H1 (cell line): Measurements from ENCODE around the gene DDIAS. TPM values are rescaled to one million over a fixed set of nuclear protein-coding genes. Genes with fewer than 3 reads are reported as not detected.

ENCODE experiments used
- CTBP2 ChIP-seq: IDR thresholded peaks from 2 replicates; pipeline ENCODE4 v1.7.0; 2011; ENCODE audit warnings: borderline replicate concordance, mild to moderate bottlenecking, moderate library complexity, mixed read lengths, low read length; ENCODE audit not compliant: insufficient read depth, insufficient read length
- KDM1A ChIP-seq: fragments of 200-600, 300-600 bp; sonication (generic); IDR thresholded peaks from 2 replicates; pipeline ENCODE4 v1.7.1; 2016; ENCODE audit warnings: mild to moderate bottlenecking, low read length, borderline replicate concordance
- SUZ12 ChIP-seq: fragments of 200-600 bp; sonication (generic); IDR thresholded peaks from 2 replicates; pipeline ENCODE4 v1.6.1; 2012; ENCODE audit warnings: mild to moderate bottlenecking, inconsistent platforms, low read length, moderate library complexity, mixed read lengths
- TCF12 ChIP-seq: IDR thresholded peaks from 2 replicates; pipeline ENCODE4 v1.6.1; 2011; ENCODE audit warnings: low read depth, mild to moderate bottlenecking, low read length
- polyA plus RNA-seq, 7 experiments: library from polyadenylated mRNA; depleted of rRNA in 3 of 7; stranded (reverse) in 5 of 7; unstranded in 2 of 7; fragments of >200 nt in 5 of 7; fragments of 200-250 nt in 2 of 7; gene quantifications; 1 replicate in 5 of 7; 2 replicates in 1 of 7; 4 replicates in 1 of 7; pipeline versions ENCODE4 v1.2.1 to v1.2.3, GENCODE V29; 2011 to 2013; ENCODE audit warnings: missing spikeins in 2 of 7, mixed read lengths in 2 of 7
- total RNA-seq: library from RNA; stranded (reverse); fragmentation: NEBNext Ultra II Directional; extraction: Animal tissue kit (Norgen Biotek cat#: 25700); gene quantifications from 2 replicates; pipeline ENCODE4 v1.2.1, GENCODE V29; 2021
- TF ChIP-seq, protein P1 (sequence below): fragments of 300-600 bp; sonication (generic); IDR thresholded peaks from 2 replicates; pipeline ENCODE4 v1.7.1; 2012; ENCODE audit warnings: low read length, moderate library complexity, mild to moderate bottlenecking, inconsistent platforms; ENCODE audit not compliant: insufficient replicate concordance

Gene DDIAS
- total and polyA plus RNA-seq, 2 of the 8 experiments (the other 6 are each of a cell fraction or from before 2014, with no cell fraction given): 11.6 to 25.7 TPM

DNA sequence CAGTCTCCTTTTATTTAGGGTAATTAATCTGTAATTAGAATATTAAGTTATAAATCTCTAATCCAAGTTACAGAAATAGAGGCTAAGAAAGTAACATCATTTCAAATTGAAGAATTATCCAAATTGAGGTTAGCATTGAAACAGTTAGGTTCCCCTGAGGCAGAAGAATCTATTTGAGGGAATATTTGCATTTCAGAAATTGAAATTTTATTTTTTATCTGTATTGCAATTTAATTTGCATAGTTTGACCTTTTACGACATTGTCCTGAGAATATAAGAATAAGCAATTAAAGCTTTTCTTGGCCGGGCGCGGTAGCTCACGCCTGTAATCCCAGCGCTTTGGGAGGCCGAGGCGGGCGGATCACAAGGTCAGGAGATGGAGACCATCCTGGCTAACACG, 27.6 kb downstream of the DDIAS start (continued):
- TF ChIP-seq, protein P1, sequence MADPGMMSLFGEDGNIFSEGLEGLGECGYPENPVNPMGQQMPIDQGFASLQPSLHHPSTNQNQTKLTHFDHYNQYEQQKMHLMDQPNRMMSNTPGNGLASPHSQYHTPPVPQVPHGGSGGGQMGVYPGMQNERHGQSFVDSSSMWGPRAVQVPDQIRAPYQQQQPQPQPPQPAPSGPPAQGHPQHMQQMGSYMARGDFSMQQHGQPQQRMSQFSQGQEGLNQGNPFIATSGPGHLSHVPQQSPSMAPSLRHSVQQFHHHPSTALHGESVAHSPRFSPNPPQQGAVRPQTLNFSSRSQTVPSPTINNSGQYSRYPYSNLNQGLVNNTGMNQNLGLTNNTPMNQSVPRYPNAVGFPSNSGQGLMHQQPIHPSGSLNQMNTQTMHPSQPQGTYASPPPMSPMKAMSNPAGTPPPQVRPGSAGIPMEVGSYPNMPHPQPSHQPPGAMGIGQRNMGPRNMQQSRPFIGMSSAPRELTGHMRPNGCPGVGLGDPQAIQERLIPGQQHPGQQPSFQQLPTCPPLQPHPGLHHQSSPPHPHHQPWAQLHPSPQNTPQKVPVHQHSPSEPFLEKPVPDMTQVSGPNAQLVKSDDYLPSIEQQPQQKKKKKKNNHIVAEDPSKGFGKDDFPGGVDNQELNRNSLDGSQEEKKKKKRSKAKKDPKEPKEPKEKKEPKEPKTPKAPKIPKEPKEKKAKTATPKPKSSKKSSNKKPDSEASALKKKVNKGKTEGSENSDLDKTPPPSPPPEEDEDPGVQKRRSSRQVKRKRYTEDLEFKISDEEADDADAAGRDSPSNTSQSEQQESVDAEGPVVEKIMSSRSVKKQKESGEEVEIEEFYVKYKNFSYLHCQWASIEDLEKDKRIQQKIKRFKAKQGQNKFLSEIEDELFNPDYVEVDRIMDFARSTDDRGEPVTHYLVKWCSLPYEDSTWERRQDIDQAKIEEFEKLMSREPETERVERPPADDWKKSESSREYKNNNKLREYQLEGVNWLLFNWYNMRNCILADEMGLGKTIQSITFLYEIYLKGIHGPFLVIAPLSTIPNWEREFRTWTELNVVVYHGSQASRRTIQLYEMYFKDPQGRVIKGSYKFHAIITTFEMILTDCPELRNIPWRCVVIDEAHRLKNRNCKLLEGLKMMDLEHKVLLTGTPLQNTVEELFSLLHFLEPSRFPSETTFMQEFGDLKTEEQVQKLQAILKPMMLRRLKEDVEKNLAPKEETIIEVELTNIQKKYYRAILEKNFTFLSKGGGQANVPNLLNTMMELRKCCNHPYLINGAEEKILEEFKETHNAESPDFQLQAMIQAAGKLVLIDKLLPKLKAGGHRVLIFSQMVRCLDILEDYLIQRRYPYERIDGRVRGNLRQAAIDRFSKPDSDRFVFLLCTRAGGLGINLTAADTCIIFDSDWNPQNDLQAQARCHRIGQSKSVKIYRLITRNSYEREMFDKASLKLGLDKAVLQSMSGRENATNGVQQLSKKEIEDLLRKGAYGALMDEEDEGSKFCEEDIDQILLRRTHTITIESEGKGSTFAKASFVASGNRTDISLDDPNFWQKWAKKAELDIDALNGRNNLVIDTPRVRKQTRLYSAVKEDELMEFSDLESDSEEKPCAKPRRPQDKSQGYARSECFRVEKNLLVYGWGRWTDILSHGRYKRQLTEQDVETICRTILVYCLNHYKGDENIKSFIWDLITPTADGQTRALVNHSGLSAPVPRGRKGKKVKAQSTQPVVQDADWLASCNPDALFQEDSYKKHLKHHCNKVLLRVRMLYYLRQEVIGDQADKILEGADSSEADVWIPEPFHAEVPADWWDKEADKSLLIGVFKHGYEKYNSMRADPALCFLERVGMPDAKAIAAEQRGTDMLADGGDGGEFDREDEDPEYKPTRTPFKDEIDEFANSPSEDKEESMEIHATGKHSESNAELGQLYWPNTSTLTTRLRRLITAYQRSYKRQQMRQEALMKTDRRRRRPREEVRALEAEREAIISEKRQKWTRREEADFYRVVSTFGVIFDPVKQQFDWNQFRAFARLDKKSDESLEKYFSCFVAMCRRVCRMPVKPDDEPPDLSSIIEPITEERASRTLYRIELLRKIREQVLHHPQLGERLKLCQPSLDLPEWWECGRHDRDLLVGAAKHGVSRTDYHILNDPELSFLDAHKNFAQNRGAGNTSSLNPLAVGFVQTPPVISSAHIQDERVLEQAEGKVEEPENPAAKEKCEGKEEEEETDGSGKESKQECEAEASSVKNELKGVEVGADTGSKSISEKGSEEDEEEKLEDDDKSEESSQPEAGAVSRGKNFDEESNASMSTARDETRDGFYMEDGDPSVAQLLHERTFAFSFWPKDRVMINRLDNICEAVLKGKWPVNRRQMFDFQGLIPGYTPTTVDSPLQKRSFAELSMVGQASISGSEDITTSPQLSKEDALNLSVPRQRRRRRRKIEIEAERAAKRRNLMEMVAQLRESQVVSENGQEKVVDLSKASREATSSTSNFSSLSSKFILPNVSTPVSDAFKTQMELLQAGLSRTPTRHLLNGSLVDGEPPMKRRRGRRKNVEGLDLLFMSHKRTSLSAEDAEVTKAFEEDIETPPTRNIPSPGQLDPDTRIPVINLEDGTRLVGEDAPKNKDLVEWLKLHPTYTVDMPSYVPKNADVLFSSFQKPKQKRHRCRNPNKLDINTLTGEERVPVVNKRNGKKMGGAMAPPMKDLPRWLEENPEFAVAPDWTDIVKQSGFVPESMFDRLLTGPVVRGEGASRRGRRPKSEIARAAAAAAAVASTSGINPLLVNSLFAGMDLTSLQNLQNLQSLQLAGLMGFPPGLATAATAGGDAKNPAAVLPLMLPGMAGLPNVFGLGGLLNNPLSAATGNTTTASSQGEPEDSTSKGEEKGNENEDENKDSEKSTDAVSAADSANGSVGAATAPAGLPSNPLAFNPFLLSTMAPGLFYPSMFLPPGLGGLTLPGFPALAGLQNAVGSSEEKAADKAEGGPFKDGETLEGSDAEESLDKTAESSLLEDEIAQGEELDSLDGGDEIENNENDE: no peak
- TF ChIP-seq KDM1A (no peak), SUZ12 (no peak), CTBP2 (no peak), TCF12 (no peak)
- TF ChIP-seq, all 59 proteins: peak for 0
